ENCODE results near the gene CC2D2A. TPM values are rescaled to one million over a fixed set of nuclear protein-coding genes. Genes with fewer than 3 reads are reported as not detected.

Gene CC2D2A
- total RNA-seq, 1 donor from 2014 or later: 14.0 TPM

DNA sequence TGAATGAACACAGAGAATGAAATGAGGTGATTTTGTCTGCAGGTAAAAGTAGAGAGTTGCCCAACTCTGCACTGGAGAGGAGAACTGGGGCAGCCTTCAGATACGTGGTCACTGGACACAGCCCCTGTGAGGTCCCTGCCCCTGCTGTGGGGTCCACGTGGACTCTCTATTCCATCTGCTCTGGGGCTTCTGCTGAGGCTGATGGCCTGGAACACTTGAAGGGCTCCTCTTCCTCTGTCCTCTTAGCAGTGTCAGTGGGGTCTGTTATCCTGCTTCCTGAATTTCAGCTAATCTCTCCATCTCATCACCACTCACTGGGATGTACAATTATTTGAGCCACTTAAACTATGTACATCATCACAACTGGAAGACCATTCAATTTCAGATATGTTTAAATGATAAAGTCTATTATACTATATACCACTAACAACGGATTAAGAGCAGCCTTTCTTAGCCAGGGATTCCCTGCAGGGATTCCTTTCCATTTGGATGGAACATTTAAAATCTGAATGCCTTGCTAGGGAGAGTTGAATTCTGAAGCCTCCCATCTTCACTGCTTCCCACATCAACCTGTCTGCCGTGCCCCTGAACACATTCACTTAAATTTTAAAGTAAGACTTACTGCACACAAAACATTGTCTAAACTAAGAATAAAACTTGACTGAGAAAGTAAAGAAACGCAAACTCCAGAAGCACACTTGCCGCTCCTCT, 74.0 kb downstream of the CC2D2A start:
- Histone ChIP-seq H3K36me3 (ENCODE audit: insufficient read depth, low read length) (no peaks in the 10 kb centered on the region), H3K27ac (ENCODE audit: low read depth, low read length) (no peak overlapping the region), H3K9me3 (ENCODE audit: insufficient read depth, low read depth, low read length) (no peaks in the 10 kb centered on the region), H3K27me3 (ENCODE audit: insufficient read depth, low read length) (no peaks in the 10 kb centered on the region), H3K4me2 (ENCODE audit: low read length) (no peak overlapping the region), H3K79me2 (ENCODE audit: insufficient read depth, low read length) (no peaks in the 10 kb centered on the region), H2AFZ (ENCODE audit: low read depth, low read length) (no peak overlapping the region), H3K4me1 (ENCODE audit: insufficient read depth, low read length) (no peaks in the 10 kb centered on the region), H3K4me3 (ENCODE audit: insufficient read depth, low read depth, low read length) (no peak overlapping the region), H4K20me1 (ENCODE audit: insufficient read depth, low read length) (no peaks in the 10 kb centered on the region), H3K9ac (ENCODE audit: low read length) (no peak overlapping the region)
- Mint-ChIP-seq H3K4me3 (ENCODE audit: unreplicated experiment) (no peak overlapping the region), H3K4me1 (ENCODE audit: low read depth, unreplicated experiment) (no peaks in the 10 kb centered on the region), H3K27me3 (ENCODE audit: low read depth, unreplicated experiment) (no peaks in the 10 kb centered on the region), H3K36me3 (ENCODE audit: low read depth, unreplicated experiment) (peaks cover 12% of the 10 kb centered on the region), H3K27ac (ENCODE audit: unreplicated experiment) (no peak overlapping the region), H3K9me3 (ENCODE audit: unreplicated experiment) (no peaks in the 10 kb centered on the region)
- FAIRE-seq (no peak), DNase-seq (ENCODE audit: low read depth) (no peak)
- TF ChIP-seq, protein P1, sequence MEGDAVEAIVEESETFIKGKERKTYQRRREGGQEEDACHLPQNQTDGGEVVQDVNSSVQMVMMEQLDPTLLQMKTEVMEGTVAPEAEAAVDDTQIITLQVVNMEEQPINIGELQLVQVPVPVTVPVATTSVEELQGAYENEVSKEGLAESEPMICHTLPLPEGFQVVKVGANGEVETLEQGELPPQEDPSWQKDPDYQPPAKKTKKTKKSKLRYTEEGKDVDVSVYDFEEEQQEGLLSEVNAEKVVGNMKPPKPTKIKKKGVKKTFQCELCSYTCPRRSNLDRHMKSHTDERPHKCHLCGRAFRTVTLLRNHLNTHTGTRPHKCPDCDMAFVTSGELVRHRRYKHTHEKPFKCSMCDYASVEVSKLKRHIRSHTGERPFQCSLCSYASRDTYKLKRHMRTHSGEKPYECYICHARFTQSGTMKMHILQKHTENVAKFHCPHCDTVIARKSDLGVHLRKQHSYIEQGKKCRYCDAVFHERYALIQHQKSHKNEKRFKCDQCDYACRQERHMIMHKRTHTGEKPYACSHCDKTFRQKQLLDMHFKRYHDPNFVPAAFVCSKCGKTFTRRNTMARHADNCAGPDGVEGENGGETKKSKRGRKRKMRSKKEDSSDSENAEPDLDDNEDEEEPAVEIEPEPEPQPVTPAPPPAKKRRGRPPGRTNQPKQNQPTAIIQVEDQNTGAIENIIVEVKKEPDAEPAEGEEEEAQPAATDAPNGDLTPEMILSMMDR (IDR thresholded peaks at IDR 0.05; ENCODE audit: insufficient read depth, low read depth, low read length): no peak
- no peak for TF ChIP-seq EZH2 (IDR thresholded peaks at IDR 0.05; ENCODE audit: insufficient read depth, low read length)

DNA sequence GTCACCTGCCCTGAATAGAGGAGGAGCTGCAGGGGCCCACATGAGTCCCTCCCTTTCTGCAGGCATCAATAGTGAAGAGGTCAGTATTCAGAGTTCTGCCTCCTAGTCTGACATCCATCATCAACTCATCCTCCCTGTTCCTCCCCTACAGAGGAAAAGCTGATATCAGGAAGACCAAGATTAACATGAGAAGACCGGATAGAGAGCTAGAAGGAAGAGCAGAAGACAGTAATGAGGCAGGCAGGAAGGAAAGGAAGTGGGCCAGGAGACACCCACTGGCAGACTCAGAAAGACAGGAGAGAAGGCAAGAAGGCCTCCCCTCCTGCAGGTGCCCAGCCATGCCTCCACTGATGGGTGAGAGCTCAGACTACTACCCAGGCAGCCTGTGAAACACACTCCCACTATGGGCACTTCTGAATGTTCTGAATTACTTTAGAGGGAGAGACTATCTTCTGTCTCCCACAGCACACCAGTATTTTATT, 74.6 kb downstream of the CC2D2A start:
- H3K36me3 Mint-ChIP-seq (ENCODE audit: low read depth, unreplicated experiment): peaks cover 12% of the 10 kb centered on the region
- Histone ChIP-seq H3K27me3 (ENCODE audit: insufficient read depth, low read length) (no peaks in the 10 kb centered on the region), H3K4me1 (ENCODE audit: insufficient read depth, low read length) (no peaks in the 10 kb centered on the region), H3K79me2 (ENCODE audit: insufficient read depth, low read length) (no peaks in the 10 kb centered on the region), H3K9ac (ENCODE audit: low read length) (no peak overlapping the region), H3K36me3 (ENCODE audit: insufficient read depth, low read length) (no peaks in the 10 kb centered on the region), H2AFZ (ENCODE audit: low read depth, low read length) (no peak overlapping the region), H3K27ac (ENCODE audit: low read depth, low read length) (no peak overlapping the region), H3K9me3 (ENCODE audit: insufficient read depth, low read depth, low read length) (no peaks in the 10 kb centered on the region), H4K20me1 (ENCODE audit: insufficient read depth, low read length) (no peaks in the 10 kb centered on the region), H3K4me3 (ENCODE audit: insufficient read depth, low read depth, low read length) (no peak overlapping the region), H3K4me2 (ENCODE audit: low read length) (no peak overlapping the region)
- no peaks in the 10 kb centered on the region for H3K9me3 Mint-ChIP-seq (ENCODE audit: unreplicated experiment)
- no peaks in the 10 kb centered on the region for H3K27me3 Mint-ChIP-seq (ENCODE audit: low read depth, unreplicated experiment)
- FAIRE-seq (no peak), DNase-seq (ENCODE audit: low read depth) (no peak)
- H3K4me1 Mint-ChIP-seq (ENCODE audit: low read depth, unreplicated experiment): no peaks in the 10 kb centered on the region
- TF ChIP-seq EZH2 (IDR thresholded peaks at IDR 0.05; ENCODE audit: insufficient read depth, low read length): no peak
- TF ChIP-seq, protein P1 (IDR thresholded peaks at IDR 0.05; ENCODE audit: insufficient read depth, low read depth, low read length): no peak
- H3K4me3 Mint-ChIP-seq (ENCODE audit: unreplicated experiment): no peak overlapping the region
- no peak overlapping the region for H3K27ac Mint-ChIP-seq (ENCODE audit: unreplicated experiment)

DNA sequence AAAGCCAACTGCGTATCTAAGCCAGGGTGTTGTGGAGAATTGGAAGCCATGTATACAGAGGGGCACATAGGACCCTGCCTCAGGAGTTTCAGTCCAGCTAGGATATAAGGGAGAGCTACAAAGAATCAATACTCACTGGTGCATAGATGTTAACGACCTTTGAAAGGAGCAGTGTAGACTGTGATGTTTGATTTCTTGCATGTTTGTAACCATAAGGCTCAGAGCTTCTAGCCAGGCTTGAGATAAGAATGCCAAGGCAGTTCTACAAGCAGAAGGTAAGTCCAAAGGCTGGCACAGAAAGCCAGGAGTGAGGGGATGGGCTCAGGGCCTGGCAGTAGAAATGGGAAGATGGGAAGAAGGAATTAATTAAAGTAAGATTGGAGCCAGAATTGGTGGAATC, 75.7 kb downstream of the CC2D2A start:
- Histone ChIP-seq H3K4me3 (ENCODE audit: insufficient read depth, low read depth, low read length) (no peak overlapping the region), H3K4me1 (ENCODE audit: insufficient read depth, low read length) (no peaks in the 10 kb centered on the region), H3K36me3 (ENCODE audit: insufficient read depth, low read length) (no peaks in the 10 kb centered on the region), H3K9ac (ENCODE audit: low read length) (no peak overlapping the region), H3K27me3 (ENCODE audit: insufficient read depth, low read length) (no peaks in the 10 kb centered on the region), H3K79me2 (ENCODE audit: insufficient read depth, low read length) (no peaks in the 10 kb centered on the region), H3K4me2 (ENCODE audit: low read length) (no peak overlapping the region), H2AFZ (ENCODE audit: low read depth, low read length) (no peak overlapping the region), H3K9me3 (ENCODE audit: insufficient read depth, low read depth, low read length) (no peaks in the 10 kb centered on the region), H4K20me1 (ENCODE audit: insufficient read depth, low read length) (no peaks in the 10 kb centered on the region), H3K27ac (ENCODE audit: low read depth, low read length) (no peak overlapping the region)
- peaks cover 14% of the 10 kb centered on the region for H3K36me3 Mint-ChIP-seq (ENCODE audit: low read depth, unreplicated experiment)
- FAIRE-seq: no peak
- no peak for DNase-seq (ENCODE audit: low read depth)
- H3K4me3 Mint-ChIP-seq (ENCODE audit: unreplicated experiment): no peak overlapping the region
- peaks cover 1% of the 10 kb centered on the region for H3K9me3 Mint-ChIP-seq (ENCODE audit: unreplicated experiment)
- no peaks in the 10 kb centered on the region for H3K27me3 Mint-ChIP-seq (ENCODE audit: low read depth, unreplicated experiment)
- no peak for TF ChIP-seq EZH2 (IDR thresholded peaks at IDR 0.05; ENCODE audit: insufficient read depth, low read length)
- TF ChIP-seq, protein P1 (IDR thresholded peaks at IDR 0.05; ENCODE audit: insufficient read depth, low read depth, low read length): no peak
- H3K27ac Mint-ChIP-seq (ENCODE audit: unreplicated experiment): no peak overlapping the region
- H3K4me1 Mint-ChIP-seq (ENCODE audit: low read depth, unreplicated experiment): no peaks in the 10 kb centered on the region

Measured in astrocyte (in vitro differentiated cells and primary cell).